ENCODE data around the gene FGD4.
"Not testable (repeated sequence)": the region's sequence is repeated elsewhere in the genome, so short reads cannot be mapped to it uniquely, and the experiment has no call there.

FGD4 gene

DNA sequence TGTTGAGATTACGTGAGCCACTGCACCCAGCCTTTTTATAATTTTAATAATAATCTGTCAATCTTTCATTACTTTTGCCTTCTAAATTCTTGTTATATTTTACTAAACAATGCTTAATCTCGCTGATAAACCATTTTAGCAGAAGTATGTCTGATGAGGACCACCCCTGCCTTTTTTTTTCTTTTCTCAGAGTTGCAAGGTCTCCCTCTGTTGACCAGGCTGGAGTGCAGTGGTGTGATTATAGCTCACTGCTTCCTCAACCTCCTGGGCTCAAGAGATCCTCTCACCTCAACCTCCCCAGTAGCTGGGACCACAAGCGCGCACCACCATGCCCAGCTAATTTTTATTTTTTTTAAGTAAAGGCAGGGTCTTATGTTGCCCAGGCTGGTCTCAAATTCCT is 161.2 kb downstream of the FGD4 start:
- TF ChIP-seq, protein P1, sequence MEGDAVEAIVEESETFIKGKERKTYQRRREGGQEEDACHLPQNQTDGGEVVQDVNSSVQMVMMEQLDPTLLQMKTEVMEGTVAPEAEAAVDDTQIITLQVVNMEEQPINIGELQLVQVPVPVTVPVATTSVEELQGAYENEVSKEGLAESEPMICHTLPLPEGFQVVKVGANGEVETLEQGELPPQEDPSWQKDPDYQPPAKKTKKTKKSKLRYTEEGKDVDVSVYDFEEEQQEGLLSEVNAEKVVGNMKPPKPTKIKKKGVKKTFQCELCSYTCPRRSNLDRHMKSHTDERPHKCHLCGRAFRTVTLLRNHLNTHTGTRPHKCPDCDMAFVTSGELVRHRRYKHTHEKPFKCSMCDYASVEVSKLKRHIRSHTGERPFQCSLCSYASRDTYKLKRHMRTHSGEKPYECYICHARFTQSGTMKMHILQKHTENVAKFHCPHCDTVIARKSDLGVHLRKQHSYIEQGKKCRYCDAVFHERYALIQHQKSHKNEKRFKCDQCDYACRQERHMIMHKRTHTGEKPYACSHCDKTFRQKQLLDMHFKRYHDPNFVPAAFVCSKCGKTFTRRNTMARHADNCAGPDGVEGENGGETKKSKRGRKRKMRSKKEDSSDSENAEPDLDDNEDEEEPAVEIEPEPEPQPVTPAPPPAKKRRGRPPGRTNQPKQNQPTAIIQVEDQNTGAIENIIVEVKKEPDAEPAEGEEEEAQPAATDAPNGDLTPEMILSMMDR (IDR thresholded peaks at IDR 0.05; ENCODE audit: insufficient read depth, low read length, poor library complexity, severe bottlenecking): no peak
- no peak for DNase-seq (ENCODE audit: extremely low read depth, insufficient read length)
- H3K4me3 ChIP-seq (replicated peaks; ENCODE audit: low read depth, low read length): no peak overlapping the region
- no peaks in the 10 kb centered on the region for H3K27me3 ChIP-seq (replicated peaks; ENCODE audit: control insufficient read depth, insufficient read depth, low read length)
- no peaks in the 10 kb centered on the region for H3K36me3 ChIP-seq (ENCODE audit: control insufficient read depth, insufficient read depth, low read length)

DNA sequence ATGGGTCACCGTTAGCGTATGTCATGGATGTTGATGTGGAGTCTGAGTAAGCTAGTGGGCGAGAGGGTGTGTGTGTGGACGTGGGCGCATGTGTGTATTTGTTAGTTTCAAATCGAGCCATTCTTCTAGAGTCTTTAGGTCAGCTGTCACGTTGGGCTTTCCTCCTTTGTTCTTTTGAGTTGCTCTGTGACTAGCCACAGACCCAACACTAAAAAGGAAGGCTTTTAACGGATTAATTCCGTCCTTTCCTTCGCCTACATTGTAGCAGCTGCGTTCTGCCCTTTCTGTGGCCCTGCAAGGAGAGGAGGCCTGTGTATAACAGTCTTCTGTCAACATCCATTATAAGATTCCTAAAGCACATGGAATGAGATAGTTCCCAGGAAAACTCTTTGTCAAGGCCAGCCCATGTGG is 162.6 kb downstream of the FGD4 start:
- Histone ChIP-seq H3K36me3 (ENCODE audit: control insufficient read depth, insufficient read depth, low read length) (no peaks in the 10 kb centered on the region), H3K4me3 (replicated peaks; ENCODE audit: low read depth, low read length) (no peak overlapping the region), H3K27me3 (replicated peaks; ENCODE audit: control insufficient read depth, insufficient read depth, low read length) (no peaks in the 10 kb centered on the region)
- DNase-seq (ENCODE audit: extremely low read depth, insufficient read length): no peak
- TF ChIP-seq, protein P1 (IDR thresholded peaks at IDR 0.05; ENCODE audit: insufficient read depth, low read length, poor library complexity, severe bottlenecking): no peak

DNA sequence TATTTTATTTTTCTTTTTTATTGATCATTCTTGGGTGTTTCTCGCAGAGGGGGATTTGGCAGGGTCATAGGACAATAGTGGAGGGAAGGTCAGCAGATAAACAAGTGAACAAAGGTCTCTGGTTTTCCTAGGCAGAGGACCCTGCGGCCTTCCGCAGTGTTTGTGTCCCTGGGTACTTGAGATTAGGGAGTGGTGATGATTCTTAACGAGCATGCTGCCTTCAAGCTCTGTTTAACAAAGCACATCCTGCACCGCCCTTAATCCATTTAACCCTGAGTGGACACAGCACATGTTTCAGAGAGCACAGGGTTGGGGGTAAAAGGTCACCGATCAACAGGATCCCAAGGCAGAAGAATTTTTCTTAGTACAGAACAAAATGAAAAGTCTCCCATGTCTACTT is 163.1 kb downstream of the FGD4 start:
- not testable (repeated sequence) for H3K27me3 ChIP-seq (replicated peaks; ENCODE audit: control insufficient read depth, insufficient read depth, low read length); H3K36me3 ChIP-seq (ENCODE audit: control insufficient read depth, insufficient read depth, low read length); DNase-seq (ENCODE audit: extremely low read depth, insufficient read length); H3K4me3 ChIP-seq (replicated peaks; ENCODE audit: low read depth, low read length)

DNA sequence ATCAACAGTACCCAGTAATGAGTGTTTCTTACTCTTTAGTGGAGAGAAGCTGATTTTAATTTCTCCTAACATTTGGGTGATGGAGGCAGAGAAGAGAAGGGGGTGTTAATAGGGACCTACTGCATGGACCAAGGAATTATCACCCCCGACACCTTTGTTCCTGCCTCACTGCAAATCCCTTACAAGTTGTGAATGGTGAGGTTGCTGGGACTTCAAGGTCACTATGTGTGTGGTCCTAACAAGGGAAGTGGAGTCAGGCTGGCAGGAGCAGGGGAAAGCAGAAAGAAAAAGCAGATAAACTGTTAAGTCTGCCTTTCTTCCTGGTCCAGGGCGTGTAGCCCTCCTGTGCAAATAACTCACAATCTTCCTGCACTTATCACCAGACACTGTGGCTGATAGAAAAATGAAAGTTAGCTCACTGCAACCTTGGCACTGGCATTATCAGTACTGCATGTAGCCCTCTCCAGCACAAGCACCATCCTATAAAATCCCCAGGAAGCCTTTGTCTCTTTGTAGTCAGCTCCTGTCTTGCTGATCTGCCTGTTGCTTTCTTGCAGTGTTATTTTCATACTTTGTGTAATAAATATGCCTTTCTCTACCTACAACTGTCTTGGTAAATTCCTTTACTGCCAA is 167.4 kb downstream of the FGD4 start:
- no peak for DNase-seq (ENCODE audit: extremely low read depth, insufficient read length)
- Histone ChIP-seq H3K36me3 (ENCODE audit: control insufficient read depth, insufficient read depth, low read length) (no peaks in the 10 kb centered on the region), H3K4me3 (replicated peaks; ENCODE audit: low read depth, low read length) (no peak overlapping the region), H3K27me3 (replicated peaks; ENCODE audit: control insufficient read depth, insufficient read depth, low read length) (no peaks in the 10 kb centered on the region)
- TF ChIP-seq, protein P1 (IDR thresholded peaks at IDR 0.05; ENCODE audit: insufficient read depth, low read length, poor library complexity, severe bottlenecking): no peak

DNA sequence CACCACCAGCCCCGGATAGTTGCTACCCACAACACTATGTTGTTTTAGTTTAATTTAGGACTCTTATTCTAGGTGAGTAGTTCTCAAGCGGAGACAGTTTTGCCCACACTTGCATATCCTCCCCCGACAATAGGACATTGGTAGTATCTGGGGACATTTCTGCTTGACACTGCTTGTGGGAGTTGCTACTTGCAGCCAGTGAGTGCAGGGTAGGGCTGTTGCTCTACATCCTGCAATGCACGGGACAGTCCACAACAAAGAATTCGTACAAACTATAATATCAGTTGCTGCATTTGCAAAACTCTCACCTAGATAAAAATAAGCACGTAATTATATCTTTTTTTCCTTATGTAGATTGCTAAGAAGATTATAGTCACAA is 167.9 kb downstream of the FGD4 start:
- Histone ChIP-seq H3K36me3 (ENCODE audit: control insufficient read depth, insufficient read depth, low read length) (no peaks in the 10 kb centered on the region), H3K27me3 (replicated peaks; ENCODE audit: control insufficient read depth, insufficient read depth, low read length) (no peaks in the 10 kb centered on the region), H3K4me3 (replicated peaks; ENCODE audit: low read depth, low read length) (no peak overlapping the region)
- TF ChIP-seq, protein P1 (IDR thresholded peaks at IDR 0.05; ENCODE audit: insufficient read depth, low read length, poor library complexity, severe bottlenecking): no peak
- DNase-seq (ENCODE audit: extremely low read depth, insufficient read length): no peak

DNA sequence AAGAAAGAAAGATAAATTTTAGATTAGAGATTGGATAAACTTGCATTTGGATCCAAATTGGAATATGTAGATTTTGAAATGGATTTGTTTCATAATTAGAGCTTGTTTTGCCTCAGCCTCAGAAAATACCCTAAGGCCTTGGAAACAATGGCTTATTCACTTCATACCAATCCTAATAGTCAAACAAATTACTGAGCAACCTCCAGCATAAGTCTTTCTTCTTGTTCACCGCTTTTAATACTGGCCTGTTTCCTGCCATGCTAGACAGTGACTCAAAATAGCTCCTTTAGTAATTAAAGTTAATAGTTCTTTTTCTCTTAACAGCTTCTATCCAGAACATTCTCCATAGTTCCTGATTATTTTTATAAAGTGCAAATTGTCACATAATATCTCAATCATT is 168.9 kb downstream of the FGD4 start:
- DNase-seq (ENCODE audit: extremely low read depth, insufficient read length): no peak
- H3K4me3 ChIP-seq (replicated peaks; ENCODE audit: low read depth, low read length): no peak overlapping the region

More for the DNA sequence above, 168.9 kb downstream of the FGD4 start:
- TF ChIP-seq, protein P1 (IDR thresholded peaks at IDR 0.05; ENCODE audit: insufficient read depth, low read length, poor library complexity, severe bottlenecking): no peak
- Histone ChIP-seq H3K36me3 (ENCODE audit: control insufficient read depth, insufficient read depth, low read length) (no peaks in the 10 kb centered on the region), H3K27me3 (replicated peaks; ENCODE audit: control insufficient read depth, insufficient read depth, low read length) (no peaks in the 10 kb centered on the region)
